Aorta (tissue), 5 donors: ENCODE data around the gene RGS17. TPM values are rescaled to one million over a fixed set of nuclear protein-coding genes. Genes with fewer than 3 reads are reported as not detected.

ENCODE experiments used
- ATAC-seq: fragments of 200-7000 bp; cut with Tn5 transposase; one replicate; pipeline ENCODE4 v1.9.1; 2022; ENCODE audit warnings: moderate library complexity; ENCODE audit not compliant: low FRiP score
- DNase-seq, 2 donors: peaks; one replicate each; pipeline ENCODE4 v3.0.0-alpha.2; 2020
- H3K27ac ChIP-seq, 2 donors: one replicate each; pipeline ENCODE4 v1.5.1; 2013; ENCODE audit warnings: low read length in 2 of 2, mild to moderate bottlenecking in 2 of 2, moderate library complexity in 2 of 2, control low read depth in 1 of 2, inconsistent platforms in 1 of 2, low read depth in 1 of 2
- H3K27me3 ChIP-seq, 2 donors: one replicate each; pipeline ENCODE4 v1.6.1; 2013; ENCODE audit warnings: control low read depth in 1 of 2, low read length in 1 of 2, mild to moderate bottlenecking in 1 of 2, moderate library complexity in 1 of 2; ENCODE audit not compliant: insufficient read depth in 2 of 2, control insufficient read depth in 1 of 2
- H3K36me3 ChIP-seq, 2 donors: one replicate each; pipeline ENCODE4 v1.6.1; 2013; ENCODE audit warnings: control low read depth in 1 of 2, low read length in 1 of 2, mild to moderate bottlenecking in 1 of 2; ENCODE audit not compliant: insufficient read depth in 2 of 2, control insufficient read depth in 1 of 2
- H3K4me1 ChIP-seq, 2 donors: one replicate each; pipeline ENCODE4 v1.6.1; 2013; ENCODE audit warnings: low read length in 2 of 2, control low read depth in 1 of 2, mild to moderate bottlenecking in 1 of 2, moderate library complexity in 1 of 2; ENCODE audit not compliant: insufficient read depth in 2 of 2, control insufficient read depth in 1 of 2
- H3K4me3 ChIP-seq, 2 donors: one replicate each; pipeline ENCODE4 v1.5.1; 2013; ENCODE audit warnings: low read length in 2 of 2, control low read depth in 1 of 2, mild to moderate bottlenecking in 1 of 2
- H3K9me3 ChIP-seq: one replicate; pipeline ENCODE4 v1.6.1; 2013; ENCODE audit warnings: mild to moderate bottlenecking, low read length; ENCODE audit not compliant: control insufficient read depth
- WGBS, 2 donors: extraction: QIAGEN DNeasy Blood & Tissue Kit; methylation state at CpG; one replicate each; pipeline ENCODE4 v1.1.7; 2013; 5-methylcytosine and 5-hydroxymethylcytosine counted together
- intact Hi-C, 2 donors: fragments of 100-400 bp; cut with DNase I; formaldehyde crosslinking; loops; one replicate each; pipeline versions ENCODE4 v1.14.2 to v1.15.0; 2022
- polyA plus RNA-seq, 2 donors: library from polyadenylated mRNA; stranded (reverse); fragments of 200-250 nt; gene quantifications; one replicate each; pipeline ENCODE4 v1.2.3, GENCODE V29; 2013
- total RNA-seq, 2 donors: library from RNA; stranded (reverse); fragmentation: NEBNext Ultra II Directional; extraction: Animal tissue kit (Norgen Biotek cat#: 25700); gene quantifications; one replicate each; pipeline ENCODE4 v1.2.1, GENCODE V29; 2021
- donor health status: healthy with polysubstance abuse.
- donor health status: Bipolar disorder and iron deficiency.
- donor health status: DM: no; HTN: no; CAD: no.
- donor health status: DM: no; HTN: no; CAD: no.
- donor health status: DM: yes; HTN: yes; CAD: no.

The RGS17 gene
- total and polyA plus RNA-seq, 4 donors: 2.2 to 3.2 (median 2.5) TPM

DNA sequence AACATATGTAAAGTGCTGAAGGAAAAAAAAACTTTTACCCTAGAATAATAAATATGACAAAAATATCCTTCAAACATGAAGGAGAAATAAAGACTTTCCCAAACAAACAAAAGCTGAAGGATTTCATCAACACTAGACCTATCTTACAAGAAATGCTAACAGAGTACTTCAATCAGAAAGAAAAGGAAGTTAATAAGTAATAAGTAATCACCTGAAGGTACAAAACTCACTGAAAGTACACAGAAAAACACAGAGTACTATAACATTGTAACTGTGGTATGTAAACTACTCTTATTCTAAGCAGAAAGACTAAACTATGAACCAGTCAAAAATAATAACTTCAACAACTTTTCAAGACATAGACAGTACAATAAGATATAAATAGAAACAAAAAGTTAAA, 67.1 kb downstream of the RGS17 start:
- Histone ChIP-seq H3K27me3 (no peaks in the 10 kb centered on the region), H3K4me1 (peaks cover 0 to 1% of the 10 kb centered on the region in 2 donors), H3K4me3 (no peak overlapping the region), H3K27ac (no peak overlapping the region), H3K9me3 (no peaks in the 10 kb centered on the region), H3K36me3 (no peaks in the 10 kb centered on the region)
- no peak for DNase-seq
- ATAC-seq: no peak
- intact Hi-C loops: no loop called here

DNA sequence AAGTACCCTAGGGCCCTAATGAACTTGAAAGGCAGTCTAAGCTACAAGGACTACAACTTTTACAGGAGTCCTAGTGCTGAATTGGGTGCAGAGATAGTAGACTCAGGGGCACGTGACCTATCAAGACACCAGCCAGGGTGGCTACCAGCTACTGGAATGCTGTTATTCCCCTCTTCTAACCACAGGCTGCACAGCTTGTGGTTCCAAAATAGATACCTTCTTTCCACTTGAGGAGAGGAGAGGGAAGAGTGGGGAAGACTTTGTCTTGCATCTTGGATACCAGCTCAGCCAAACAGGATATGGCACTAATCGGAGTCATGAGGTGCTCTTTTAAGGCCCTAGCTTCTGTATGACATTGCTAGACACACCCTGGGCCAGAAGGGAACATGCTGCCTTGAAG, 68.6 kb downstream of the RGS17 start:
- H3K36me3 ChIP-seq: no peaks in the 10 kb centered on the region
- WGBS, 2 donors: 95 to 96% methylated on average over 2 of the region's 2 CpGs
- ATAC-seq (no peak), DNase-seq (no peak)
- H3K27ac ChIP-seq: no peak overlapping the region
- no peaks in the 10 kb centered on the region for H3K9me3 ChIP-seq
- H3K4me3 ChIP-seq: no peak overlapping the region
- intact Hi-C loops: no loop called here
- no peaks in the 10 kb centered on the region for H3K27me3 ChIP-seq
- peaks cover 1 to 2% of the 10 kb centered on the region in 2 donors for H3K4me1 ChIP-seq

DNA sequence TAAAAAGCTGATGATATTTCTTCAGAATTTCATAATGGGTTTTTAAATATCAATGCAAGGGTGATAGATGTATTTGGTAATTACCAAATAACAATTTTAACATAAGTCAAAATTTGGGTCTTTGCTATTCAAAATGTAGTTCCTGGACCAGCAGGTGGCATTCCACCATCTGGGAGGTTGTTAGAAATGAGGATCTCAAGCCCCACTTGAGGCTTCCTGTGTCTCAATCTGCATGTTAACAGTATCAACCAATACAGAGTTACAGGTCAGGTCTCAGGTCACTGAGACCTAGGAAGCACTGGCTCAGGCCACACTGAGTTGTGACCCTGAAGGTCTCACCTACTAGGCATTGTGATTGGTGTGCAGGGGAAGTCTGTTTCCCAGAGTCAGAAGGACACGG, 71.3 kb downstream of the RGS17 start:
- peaks cover 1 to 2% of the 10 kb centered on the region in 2 donors for H3K4me1 ChIP-seq
- 88 to 94% methylated on average over 1 of the region's 1 CpG for WGBS, 2 donors
- no peak overlapping the region for H3K4me3 ChIP-seq
- intact Hi-C loops: no loop called here
- H3K27me3 ChIP-seq: no peaks in the 10 kb centered on the region
- no peak for DNase-seq
- no peaks in the 10 kb centered on the region for H3K9me3 ChIP-seq
- no peak for ATAC-seq
- no peak overlapping the region for H3K27ac ChIP-seq
- no peaks in the 10 kb centered on the region for H3K36me3 ChIP-seq

DNA sequence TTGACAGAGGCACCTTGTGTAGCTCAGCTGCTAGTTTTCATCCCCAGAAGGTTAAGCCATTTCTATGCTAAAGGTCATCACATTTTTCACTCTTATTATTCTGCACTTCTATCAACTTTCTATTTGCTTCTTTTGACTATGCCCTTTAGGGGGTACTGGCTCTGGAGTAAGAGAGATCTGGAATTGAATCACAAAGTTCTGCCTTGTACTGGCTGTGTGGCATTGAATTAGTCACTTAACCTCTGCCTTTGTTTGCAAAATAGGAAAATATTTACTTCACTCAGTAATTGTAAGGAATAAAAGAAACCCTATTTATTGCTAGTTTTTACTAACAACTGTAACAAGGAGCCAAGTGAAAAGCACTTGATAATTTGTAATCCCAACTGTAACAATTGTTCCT, 71.8 kb downstream of the RGS17 start:
- no peaks in the 10 kb centered on the region for H3K9me3 ChIP-seq
- H3K27ac ChIP-seq: no peak overlapping the region
- H3K4me3 ChIP-seq: no peak overlapping the region
- ATAC-seq: no peak
- no peak for DNase-seq
- H3K27me3 ChIP-seq: no peaks in the 10 kb centered on the region
- peaks cover 1 to 2% of the 10 kb centered on the region in 2 donors for H3K4me1 ChIP-seq
- no peaks in the 10 kb centered on the region for H3K36me3 ChIP-seq
- intact Hi-C loops: no loop called here

DNA sequence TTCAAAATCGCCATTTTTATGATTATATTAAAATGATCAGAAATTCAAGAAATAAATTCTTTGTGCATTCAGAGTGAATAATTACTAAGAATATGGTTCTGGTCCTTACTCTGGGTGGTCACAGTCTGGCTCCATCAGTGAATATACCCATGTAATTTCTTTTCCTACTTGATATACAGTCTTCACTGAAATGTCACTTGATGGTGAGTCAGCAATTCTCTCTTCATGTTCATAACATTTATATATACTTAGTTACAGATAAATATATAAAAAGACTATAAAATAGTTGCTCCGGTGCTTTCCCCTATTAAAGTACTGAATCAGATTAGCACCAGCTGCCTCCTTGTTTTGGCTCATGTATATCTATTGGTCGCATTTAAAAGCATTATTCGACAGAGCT, 72.2 kb downstream of the RGS17 start:
- H3K4me3 ChIP-seq: no peak overlapping the region
- DNase-seq (no peak), ATAC-seq (no peak)
- no peaks in the 10 kb centered on the region for H3K36me3 ChIP-seq
- H3K4me1 ChIP-seq: peaks cover 1 to 2% of the 10 kb centered on the region in 2 donors
- H3K27me3 ChIP-seq: no peaks in the 10 kb centered on the region
- no peak overlapping the region for H3K27ac ChIP-seq
- H3K9me3 ChIP-seq: no peaks in the 10 kb centered on the region
- intact Hi-C loops: no loop called here
- 79 to 83% methylated on average over 4 of the region's 4 CpGs for WGBS, 2 donors

DNA sequence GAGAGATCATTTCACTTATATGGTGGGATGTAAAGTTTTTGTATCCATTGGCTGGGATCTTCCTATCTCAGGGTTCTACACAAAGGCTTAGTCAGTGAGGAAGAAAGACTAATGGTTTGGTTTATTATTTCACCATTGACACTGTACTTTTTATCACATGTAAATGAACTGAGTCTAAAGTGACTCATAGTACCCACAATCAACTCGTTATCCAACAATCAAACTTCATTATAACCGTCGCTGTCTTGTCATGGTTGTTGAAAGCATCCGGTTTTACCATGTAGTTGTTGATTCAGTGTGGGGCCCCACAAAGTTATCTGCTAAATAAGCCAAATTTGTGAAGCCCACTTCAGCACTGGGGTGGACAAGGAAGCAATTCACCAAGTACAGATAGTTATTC, 72.8 kb downstream of the RGS17 start:
- intact Hi-C loops: no loop called here
- H3K36me3 ChIP-seq: no peaks in the 10 kb centered on the region
- H3K27ac ChIP-seq: no peak overlapping the region
- H3K4me3 ChIP-seq: no peak overlapping the region
- ATAC-seq (no peak), DNase-seq (no peak)
- no peaks in the 10 kb centered on the region for H3K9me3 ChIP-seq
- WGBS, 2 donors: 91 to 97% methylated on average over 4 of the region's 4 CpGs
- H3K27me3 ChIP-seq: no peaks in the 10 kb centered on the region
- peaks cover 1 to 2% of the 10 kb centered on the region in 2 donors for H3K4me1 ChIP-seq

DNA sequence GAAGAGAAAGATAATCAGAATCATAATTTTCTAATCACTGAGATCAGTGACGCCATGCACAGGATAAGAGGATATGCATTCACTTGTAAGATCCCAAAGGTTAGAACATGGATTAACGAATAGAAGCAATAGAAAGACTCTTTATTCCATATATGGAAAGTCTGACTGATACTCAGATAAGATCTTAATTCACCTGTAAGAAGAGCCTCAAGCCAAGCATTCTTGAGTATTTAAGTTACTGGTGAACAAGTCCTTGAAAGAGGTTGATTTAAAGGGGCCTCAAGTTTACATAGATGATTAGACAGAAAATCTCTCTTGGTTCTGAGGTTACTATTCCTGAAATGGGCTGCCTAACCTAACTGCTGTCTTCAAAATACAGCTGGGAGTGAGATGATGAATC, 74.8 kb downstream of the RGS17 start:
- H3K27ac ChIP-seq: no peak overlapping the region
- ATAC-seq: no peak
- intact Hi-C loops: no loop called here

DNA sequence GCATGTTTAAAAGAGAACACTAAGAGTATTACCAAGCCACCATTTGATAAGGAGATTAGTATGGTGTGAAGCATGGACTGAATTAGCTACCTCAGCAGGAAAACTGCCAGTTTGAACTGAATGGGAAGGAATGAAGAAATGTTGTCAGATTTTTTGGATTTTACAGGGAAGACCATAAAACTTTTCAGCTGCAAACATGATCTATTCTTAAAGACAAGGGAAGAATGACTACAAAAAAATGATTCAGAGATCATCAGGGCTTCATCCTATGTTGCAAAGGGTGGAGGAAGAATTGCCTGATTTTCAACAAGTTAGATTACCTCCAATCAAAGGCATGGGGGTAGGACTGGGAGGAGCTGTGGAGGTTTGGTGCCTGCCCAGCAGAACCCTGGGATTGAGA, 79.3 kb downstream of the RGS17 start:
- ATAC-seq: no peak
- H3K27me3 ChIP-seq: no peaks in the 10 kb centered on the region
- intact Hi-C loops: no loop called here

More for the DNA sequence above, 74.8 kb downstream of the RGS17 start:
- no peaks in the 10 kb centered on the region for H3K27me3 ChIP-seq
- H3K4me3 ChIP-seq: no peak overlapping the region
- no peaks in the 10 kb centered on the region for H3K36me3 ChIP-seq
- 89 to 90% methylated on average over 2 of the region's 2 CpGs for WGBS, 2 donors
- peaks cover 1 to 2% of the 10 kb centered on the region in 2 donors for H3K4me1 ChIP-seq
- H3K9me3 ChIP-seq: no peaks in the 10 kb centered on the region
- no peak for DNase-seq

DNA sequence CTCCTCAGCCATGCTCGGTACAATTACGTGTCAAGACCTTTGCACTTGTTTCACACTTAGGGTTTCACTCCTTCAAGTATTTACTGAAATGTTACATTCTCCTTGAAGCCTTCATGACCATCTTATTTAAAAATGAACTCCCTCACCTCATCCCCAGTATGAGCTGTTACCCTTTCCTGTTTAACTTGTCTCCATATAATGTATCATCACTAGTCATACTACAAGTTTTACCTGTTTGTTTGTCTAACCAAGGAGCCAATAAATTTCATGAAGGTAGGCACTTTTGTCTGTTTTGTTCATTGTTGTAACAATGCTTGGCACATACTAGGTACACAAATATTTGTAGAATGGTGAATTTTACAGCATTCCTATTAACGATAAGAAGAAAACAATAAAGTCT, 82.5 kb downstream of the RGS17 start:
- intact Hi-C loops: no loop called here
- ATAC-seq: no peak
- WGBS, 2 donors: 95 to 99% methylated on average over 3 of the region's 3 CpGs

More for the DNA sequence above, 79.3 kb downstream of the RGS17 start:
- Histone ChIP-seq H3K27ac (no peak overlapping the region), H3K4me1 (no peaks in the 10 kb centered on the region), H3K4me3 (no peak overlapping the region), H3K36me3 (peaks cover 0 to 2% of the 10 kb centered on the region in 2 donors), H3K9me3 (no peaks in the 10 kb centered on the region)
- DNase-seq: no peak

More for the DNA sequence above, 82.5 kb downstream of the RGS17 start:
- H3K4me3 ChIP-seq: no peak overlapping the region
- no peak for DNase-seq
- peaks cover 0 to 3% of the 10 kb centered on the region in 2 donors for H3K4me1 ChIP-seq
- H3K27me3 ChIP-seq: no peaks in the 10 kb centered on the region
- peaks cover 0 to 2% of the 10 kb centered on the region in 2 donors for H3K36me3 ChIP-seq
- H3K9me3 ChIP-seq: no peaks in the 10 kb centered on the region
- H3K27ac ChIP-seq: no peak overlapping the region
